Measurements from ENCODE around the gene ROR2. TPM values are rescaled to one million over a fixed set of nuclear protein-coding genes. Genes with fewer than 3 reads are reported as not detected.

Gene ROR2
- total RNA-seq, 4 donors from 2014 or later, result 35.6 to 67.6 (median 50.6) TPM

DNA sequence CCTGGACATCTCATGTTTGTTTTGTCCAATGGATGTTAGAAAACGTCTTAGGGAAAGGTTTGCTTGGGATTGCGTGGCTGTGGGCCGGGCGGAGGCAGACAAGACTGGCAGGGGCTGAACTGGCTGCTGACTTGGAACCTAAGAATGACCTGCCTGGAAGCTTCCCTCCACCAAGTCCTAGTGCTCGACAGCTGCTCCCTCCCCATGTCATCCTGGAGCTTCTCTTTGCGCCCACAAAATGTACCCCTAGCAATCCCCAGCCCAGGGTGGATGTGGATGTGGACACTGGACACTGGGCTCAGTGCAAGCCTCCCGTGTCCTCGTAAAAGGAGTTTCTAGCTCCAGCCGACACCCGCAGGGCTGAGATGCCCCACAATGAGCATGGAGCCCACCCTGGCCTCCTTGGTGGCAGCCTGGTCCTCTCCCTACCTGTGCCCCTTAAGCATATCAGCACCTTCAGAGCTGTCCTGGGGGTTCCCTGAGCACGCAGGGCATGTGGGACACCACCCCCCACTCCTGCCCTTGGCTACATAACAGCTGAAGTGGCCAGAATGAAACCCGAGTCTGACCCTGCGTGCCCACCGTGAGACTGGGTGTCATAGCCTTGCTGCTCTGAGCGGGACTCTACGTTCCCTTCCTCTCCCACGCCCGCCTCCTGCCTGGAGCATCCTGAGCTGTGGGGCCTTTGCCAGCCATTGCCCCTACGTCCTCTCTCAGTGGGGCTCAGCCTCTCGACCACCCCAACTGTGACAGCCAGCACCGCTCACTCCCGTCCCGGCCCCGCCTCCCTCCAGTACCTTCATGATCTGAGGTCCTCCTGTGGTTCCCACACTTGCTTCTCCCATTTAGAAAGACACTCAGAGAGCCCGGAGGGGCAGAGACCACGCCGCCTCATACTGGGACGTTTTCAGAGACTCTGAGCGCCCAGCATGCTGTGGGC, 180.8 kb downstream of the ROR2 start:
- DNase-seq, result no peak
- no peaks in the 10 kb centered on the region for H3K36me3 ChIP-seq
- no peak overlapping the region for H3K27ac ChIP-seq
- H3K4me3 ChIP-seq, result no peak overlapping the region
- intact Hi-C loops (cut with DNase I; ENCODE audit: low total_unique reads), result no loop called here
- no peak for TF ChIP-seq POLR2A (IDR thresholded peaks at IDR 0.05)
- no peaks in the 10 kb centered on the region for H3K27me3 ChIP-seq
- H3K9me3 ChIP-seq, result no peaks in the 10 kb centered on the region
- peaks cover 0 to 5% of the 10 kb centered on the region in 2 donors for H3K4me1 ChIP-seq

DNA sequence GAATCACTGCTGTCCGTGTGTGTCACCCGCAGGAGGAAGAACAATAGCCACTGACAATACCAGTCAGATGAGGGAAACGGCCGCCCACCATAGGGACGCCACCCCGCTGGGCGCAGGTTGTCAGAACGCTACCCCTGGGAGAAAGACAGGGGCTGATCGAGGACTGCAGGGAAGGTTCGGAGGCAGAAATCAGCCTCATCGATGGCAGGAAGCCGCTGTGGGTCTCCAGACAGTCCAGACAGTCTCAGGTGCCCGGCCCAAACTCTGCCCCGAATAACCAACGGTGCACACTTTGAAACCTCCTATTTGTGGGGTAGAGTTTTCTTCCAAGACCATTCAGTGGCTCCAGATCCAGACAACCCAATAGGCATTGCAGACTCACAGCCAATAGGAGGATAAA, 181.5 kb downstream of the ROR2 start:
- intact Hi-C loops (cut with DNase I; ENCODE audit: low total_unique reads), result no loop called here
- H3K27ac ChIP-seq, result no peak overlapping the region
- H3K4me3 ChIP-seq, result no peak overlapping the region
- H3K4me1 ChIP-seq, result peaks cover 0 to 4% of the 10 kb centered on the region in 2 donors
- DNase-seq, result no peak
- no peaks in the 10 kb centered on the region for H3K27me3 ChIP-seq
- H3K36me3 ChIP-seq, result no peaks in the 10 kb centered on the region
- H3K9me3 ChIP-seq, result no peaks in the 10 kb centered on the region
- no peak for TF ChIP-seq POLR2A (IDR thresholded peaks at IDR 0.05)
- TF ChIP-seq, protein P1, sequence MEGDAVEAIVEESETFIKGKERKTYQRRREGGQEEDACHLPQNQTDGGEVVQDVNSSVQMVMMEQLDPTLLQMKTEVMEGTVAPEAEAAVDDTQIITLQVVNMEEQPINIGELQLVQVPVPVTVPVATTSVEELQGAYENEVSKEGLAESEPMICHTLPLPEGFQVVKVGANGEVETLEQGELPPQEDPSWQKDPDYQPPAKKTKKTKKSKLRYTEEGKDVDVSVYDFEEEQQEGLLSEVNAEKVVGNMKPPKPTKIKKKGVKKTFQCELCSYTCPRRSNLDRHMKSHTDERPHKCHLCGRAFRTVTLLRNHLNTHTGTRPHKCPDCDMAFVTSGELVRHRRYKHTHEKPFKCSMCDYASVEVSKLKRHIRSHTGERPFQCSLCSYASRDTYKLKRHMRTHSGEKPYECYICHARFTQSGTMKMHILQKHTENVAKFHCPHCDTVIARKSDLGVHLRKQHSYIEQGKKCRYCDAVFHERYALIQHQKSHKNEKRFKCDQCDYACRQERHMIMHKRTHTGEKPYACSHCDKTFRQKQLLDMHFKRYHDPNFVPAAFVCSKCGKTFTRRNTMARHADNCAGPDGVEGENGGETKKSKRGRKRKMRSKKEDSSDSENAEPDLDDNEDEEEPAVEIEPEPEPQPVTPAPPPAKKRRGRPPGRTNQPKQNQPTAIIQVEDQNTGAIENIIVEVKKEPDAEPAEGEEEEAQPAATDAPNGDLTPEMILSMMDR (IDR thresholded peaks at IDR 0.05), result no peak

DNA sequence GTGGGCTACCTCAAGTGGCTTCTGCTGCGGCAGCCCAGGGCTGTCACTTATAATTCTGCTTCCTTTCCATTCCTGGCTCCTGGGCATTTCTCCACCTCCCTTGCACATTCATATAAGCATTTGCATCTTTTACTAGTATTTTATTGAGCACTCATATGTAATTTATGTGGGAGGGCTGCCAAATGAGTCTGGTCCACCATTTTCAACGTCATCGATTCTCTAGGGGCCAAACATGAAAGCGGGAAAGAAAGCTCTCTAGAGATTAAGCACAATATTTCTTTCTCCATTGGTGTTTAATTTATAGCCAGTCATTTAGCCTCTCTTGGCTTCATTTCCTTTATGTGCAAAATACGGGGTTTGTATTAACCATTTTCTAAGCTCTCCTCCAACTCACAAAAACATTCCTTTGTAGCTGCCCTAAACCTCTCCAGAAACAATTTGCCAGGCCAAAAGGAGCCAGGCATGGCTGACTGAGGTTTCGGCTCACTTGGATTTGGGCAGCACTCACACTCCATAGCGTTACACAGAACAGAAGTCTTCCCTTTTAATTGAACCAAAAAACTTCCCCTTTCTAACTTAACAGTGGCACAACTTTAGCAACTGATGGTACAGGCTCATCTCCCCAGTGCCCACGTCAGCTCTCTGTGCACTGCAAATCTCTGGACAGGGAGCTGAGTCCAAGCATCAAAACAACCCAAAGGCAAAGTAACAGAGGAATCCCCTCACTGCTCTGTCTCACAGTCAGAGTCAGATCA, 183.5 kb downstream of the ROR2 start:
- H3K27me3 ChIP-seq, result no peaks in the 10 kb centered on the region
- peaks cover 0 to 7% of the 10 kb centered on the region in 2 donors for H3K9me3 ChIP-seq
- TF ChIP-seq, protein P1 (IDR thresholded peaks at IDR 0.05), result no peak
- TF ChIP-seq POLR2A (IDR thresholded peaks at IDR 0.05), result no peak
- no peak overlapping the region for H3K27ac ChIP-seq
- no peak for DNase-seq
- no peak overlapping the region for H3K4me3 ChIP-seq
- intact Hi-C loops (cut with DNase I; ENCODE audit: low total_unique reads), result no loop called here
- no peaks in the 10 kb centered on the region for H3K4me1 ChIP-seq
- H3K36me3 ChIP-seq, result no peaks in the 10 kb centered on the region

DNA sequence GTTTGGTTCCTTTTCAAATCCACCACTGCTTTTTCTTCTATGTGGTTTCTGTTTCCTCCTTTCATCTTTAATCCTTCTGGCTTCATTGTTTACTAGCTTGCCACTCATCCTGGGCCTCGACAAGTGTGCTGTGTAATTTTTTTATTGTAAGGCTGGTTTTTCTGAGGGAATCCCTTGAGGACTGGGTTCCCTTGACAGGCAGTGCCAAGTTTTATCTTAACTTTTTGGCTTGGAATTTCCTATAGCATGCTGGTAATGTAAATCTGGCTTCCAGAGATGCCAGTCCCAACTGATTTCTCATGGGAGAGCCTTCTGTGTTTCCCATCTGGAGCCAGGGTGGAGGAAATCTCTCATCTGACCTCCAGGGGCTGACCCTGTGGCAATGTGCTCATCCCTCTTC, 184.7 kb downstream of the ROR2 start:
- Histone ChIP-seq H3K27ac (no peak overlapping the region), H3K27me3 (no peaks in the 10 kb centered on the region), H3K4me3 (no peak overlapping the region), H3K36me3 (no peaks in the 10 kb centered on the region), H3K9me3 (peaks cover 0 to 7% of the 10 kb centered on the region in 2 donors), H3K4me1 (no peaks in the 10 kb centered on the region)
- TF ChIP-seq, protein P1 (IDR thresholded peaks at IDR 0.05), result no peak
- TF ChIP-seq POLR2A (IDR thresholded peaks at IDR 0.05), result no peak
- intact Hi-C loops (cut with DNase I; ENCODE audit: low total_unique reads), result no loop called here
- no peak for DNase-seq

DNA sequence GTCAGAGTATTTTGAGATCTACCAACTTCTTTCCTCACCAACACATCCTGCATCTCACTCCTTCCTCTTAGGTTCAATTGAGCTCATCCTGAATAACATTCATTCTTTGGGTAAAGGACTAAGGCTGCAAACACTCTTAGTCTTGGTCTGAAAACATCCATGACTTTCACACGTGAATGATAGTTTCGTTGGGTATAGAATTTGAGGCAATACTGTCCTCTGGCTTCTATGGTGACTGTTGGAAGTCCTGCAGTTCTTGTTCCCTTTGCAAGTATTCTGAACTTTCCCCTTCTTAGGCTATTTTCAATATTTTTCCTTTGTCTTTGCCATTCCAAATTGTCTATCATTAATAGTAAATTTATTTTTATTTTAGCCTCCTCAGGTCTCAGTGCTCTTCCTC, 185.4 kb downstream of the ROR2 start:
- H3K4me1 ChIP-seq, result no peaks in the 10 kb centered on the region
- H3K27me3 ChIP-seq, result no peaks in the 10 kb centered on the region
- intact Hi-C loops (cut with DNase I; ENCODE audit: low total_unique reads), result no loop called here
- no peak overlapping the region for H3K4me3 ChIP-seq
- no peak overlapping the region for H3K27ac ChIP-seq
- TF ChIP-seq POLR2A (IDR thresholded peaks at IDR 0.05), result no peak
- TF ChIP-seq, protein P1 (IDR thresholded peaks at IDR 0.05), result no peak
- peaks cover 0 to 7% of the 10 kb centered on the region in 2 donors for H3K9me3 ChIP-seq
- DNase-seq, result no peak
- H3K36me3 ChIP-seq, result no peaks in the 10 kb centered on the region

All from uterus (tissue), 4 donors.